Effector CD4-positive, alpha-beta T cell (primary cell): ENCODE data around the gene CLEC20A.

Source experiments
- DNase-seq: peaks from one replicate; pipeline ENCODE4 v3.0.0-alpha.2; 2020

Gene CLEC20A

GRCh38 chr1:178467837-178468236 is 28.9 kb downstream of the CLEC20A start:
- DNase-seq: no peak

- no peak for DNase-seq
Measured at GRCh38 chr1:178465011-178465410, 31.8 kb downstream of the CLEC20A start.

GRCh38 chr1:178464566-178464965 is 32.2 kb downstream of the CLEC20A start:
- DNase-seq: no peak

- DNase-seq: no peak
Measured at GRCh38 chr1:178464141-178464540, 32.6 kb downstream of the CLEC20A start.

- no peak for DNase-seq
Measured at GRCh38 chr1:178461701-178462100, 35.1 kb downstream of the CLEC20A start.

- DNase-seq: no peak
Measured at GRCh38 chr1:178461104-178461503, 35.7 kb downstream of the CLEC20A start.

- DNase-seq: no peak
Measured at GRCh38 chr1:178458203-178458602, 38.6 kb downstream of the CLEC20A start.

- DNase-seq: no peak
Measured at GRCh38 chr1:178457651-178458050, 39.1 kb downstream of the CLEC20A start.

- DNase-seq: no peak
Measured at GRCh38 chr1:178456472-178456871, 40.3 kb downstream of the CLEC20A start.

- DNase-seq: no peak
Measured at GRCh38 chr1:178452013-178452412, 44.8 kb downstream of the CLEC20A start.

GRCh38 chr1:178451529-178451928 is 45.2 kb downstream of the CLEC20A start:
- no peak for DNase-seq

GRCh38 chr1:178450871-178451270 is 45.9 kb downstream of the CLEC20A start:
- DNase-seq: no peak

GRCh38 chr1:178442925-178443324 is 53.8 kb downstream of the CLEC20A start:
- no peak for DNase-seq

- DNase-seq: no peak
Measured at GRCh38 chr1:178438432-178438831, 58.3 kb downstream of the CLEC20A start.

- no peak for DNase-seq
Measured at GRCh38 chr1:178436899-178437298, 59.9 kb downstream of the CLEC20A start.

GRCh38 chr1:178434899-178435435 is 61.8 kb downstream of the CLEC20A start:
- DNase-seq: no peak

GRCh38 chr1:178434360-178434759 is 62.4 kb downstream of the CLEC20A start:
- no peak for DNase-seq
